GM04503 (cell line): ENCODE data around the gene ACVR1B.

Experiments
- DNase-seq: peaks from one replicate; pipeline ENCODE4 v3.0.0-alpha.2; 2012; ENCODE audit warnings: low read depth

Gene ACVR1B

DNA sequence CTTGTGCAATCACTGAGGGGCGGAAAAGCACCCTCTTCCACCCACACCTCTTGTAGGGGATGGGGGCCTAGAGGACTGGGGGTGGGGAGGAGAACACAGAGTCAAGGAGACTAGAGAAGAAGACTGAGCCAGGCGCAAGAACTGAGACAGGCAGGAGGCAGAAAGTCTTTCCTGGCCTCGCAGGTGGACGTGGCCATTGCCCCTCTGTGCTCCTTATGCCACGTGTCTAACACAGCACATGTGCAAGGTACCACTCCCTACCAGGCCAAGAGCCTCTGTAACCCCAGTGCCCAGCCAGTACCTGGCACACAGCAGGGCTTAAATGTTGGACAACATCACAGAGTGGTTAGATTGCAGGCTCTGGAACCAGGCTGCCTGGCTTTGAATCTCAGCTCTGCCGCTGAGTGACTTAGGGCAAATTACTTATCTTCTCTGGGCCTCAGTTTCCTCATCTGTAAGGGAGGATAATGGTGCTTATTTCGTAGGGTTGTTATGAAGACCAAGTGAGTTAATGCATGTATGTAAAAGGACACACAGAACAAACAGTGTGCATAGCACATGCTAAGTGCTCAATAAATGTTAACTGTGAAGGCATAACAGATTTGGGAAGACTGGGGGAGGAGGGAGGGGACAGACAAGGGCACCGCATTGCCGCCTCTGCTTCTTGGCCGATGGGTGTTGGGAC, 53.9 kb downstream of the ACVR1B start:
- DNase-seq: no peak

DNA sequence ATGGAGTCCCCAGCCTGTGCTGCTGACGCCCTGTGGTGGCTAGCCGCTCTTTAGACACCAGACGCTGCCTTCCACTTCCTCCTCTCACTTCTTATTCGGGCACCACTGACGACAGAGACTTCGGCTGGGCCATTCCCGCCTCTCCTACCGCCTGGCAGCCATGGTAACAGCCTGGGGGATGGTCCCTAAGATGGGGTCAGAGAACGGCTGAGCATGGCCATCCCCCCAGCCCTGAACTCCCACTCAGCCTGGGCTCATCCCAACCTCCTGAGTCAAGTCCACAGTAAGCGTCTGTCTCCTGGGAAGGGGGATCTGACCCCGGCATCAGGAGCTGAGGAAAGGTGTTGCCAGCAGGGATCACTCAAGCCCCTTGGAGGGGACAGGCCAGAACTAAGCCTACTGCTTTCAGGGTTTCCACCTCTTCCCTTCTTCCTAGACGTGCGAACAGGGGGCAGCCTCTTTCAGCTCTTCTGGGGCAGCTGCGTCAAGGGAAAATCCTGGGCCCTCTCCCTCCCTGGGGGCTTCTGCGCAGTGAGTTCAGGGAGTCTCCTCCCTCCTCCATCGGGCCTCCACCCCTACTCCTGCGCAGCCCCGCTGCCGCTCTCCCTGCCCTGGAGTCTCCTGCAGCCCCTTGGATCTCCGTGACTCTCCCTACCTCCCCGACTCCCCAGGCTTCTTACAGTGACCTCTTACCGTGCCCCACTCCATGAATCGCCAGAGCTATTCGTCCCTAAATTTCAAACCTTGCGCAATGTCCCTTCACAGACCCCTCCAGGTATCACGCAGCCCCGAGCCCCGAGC, 54.6 kb downstream of the ACVR1B start:
- no peak for DNase-seq

DNA sequence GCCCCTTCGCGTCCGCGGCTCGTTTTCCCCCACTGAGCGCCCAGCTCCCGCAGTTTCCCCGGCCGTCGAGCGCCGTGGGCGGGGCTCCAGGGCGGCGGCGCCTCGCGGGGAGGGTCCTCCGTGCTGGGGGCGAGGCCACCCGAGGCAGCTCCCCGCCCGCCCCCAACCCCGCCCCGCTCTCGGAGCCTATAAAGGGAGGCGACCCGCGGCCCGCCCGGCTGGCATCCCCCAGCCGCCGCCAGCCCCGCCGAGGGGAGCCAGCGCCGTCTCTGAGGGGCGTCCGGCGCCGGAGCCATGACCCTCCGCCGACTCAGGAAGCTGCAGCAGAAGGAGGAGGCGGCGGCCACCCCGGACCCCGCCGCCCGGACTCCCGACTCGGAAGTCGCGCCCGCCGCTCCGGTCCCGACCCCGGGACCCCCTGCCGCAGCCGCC, 55.2 kb downstream of the ACVR1B start, which contains the start of gene TAMALIN:
TAMALIN (plus strand) TSS at position 221 of the 432 bp plus-strand sequence; CDS start at position 295, 74 bp downstream.
- DNase-seq: no peak

DNA sequence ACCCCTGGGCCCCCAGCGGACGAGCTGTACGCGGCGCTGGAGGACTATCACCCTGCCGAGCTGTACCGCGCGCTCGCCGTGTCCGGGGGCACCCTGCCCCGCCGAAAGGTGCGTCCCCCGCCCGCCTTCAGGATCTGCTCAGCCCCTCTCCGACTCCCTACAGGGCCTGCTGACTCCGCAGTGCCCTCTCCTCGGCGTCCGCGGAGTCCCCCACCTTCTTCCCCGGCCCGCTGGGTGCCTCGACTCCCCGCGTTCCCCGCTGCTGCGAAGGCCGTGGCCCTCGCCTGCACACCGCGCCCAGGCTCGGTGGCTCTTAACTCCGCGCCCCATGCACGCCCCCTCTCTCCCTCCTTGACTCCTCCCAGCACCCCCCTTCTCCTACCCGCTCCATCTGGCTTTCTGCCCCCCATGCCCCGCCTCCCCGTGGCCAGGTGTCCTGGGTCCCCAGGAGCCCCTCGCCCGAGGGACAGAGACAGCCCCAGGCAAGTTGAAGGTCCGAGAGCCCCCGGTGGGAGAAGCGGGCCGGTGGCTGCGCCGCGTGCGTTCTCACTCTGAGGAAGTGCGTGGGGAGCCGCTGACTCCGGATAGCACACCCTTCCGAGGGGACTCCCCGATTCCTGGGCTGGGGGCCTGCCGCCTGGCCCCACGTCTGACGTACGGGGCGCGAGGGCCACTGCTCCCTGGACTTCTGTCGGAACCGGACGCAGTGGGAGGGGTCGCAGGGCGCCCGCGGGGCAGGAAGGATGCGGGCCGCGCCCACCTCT, 55.8 kb downstream of the ACVR1B start:
- no peak for DNase-seq

DNA sequence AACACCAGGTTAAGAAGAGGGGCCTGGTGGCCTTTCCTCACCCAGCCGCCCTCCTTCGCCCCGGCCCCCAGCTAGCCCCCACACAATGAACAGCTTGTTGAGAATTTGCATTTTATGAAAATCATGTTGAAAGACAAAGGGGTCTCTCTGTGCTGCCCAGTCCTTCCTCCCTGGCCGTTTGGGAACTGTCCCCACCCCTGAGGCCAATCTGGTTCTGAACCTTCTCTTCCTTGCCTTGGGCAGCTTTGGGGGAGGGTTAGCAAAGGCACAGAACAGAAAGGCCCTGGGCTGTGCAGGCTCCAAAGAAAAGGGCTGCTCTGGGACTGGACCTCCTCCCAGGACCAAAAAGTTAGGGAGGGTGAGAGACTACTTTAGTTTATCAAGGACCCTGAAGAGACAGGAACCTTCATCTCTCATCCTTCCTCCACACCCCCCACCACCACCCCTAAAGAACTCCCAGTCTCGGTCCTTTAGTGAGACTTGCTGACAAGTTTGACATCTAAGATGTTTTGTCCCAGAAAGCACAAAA, 56.5 kb downstream of the ACVR1B start:
- DNase-seq: no peak

DNA sequence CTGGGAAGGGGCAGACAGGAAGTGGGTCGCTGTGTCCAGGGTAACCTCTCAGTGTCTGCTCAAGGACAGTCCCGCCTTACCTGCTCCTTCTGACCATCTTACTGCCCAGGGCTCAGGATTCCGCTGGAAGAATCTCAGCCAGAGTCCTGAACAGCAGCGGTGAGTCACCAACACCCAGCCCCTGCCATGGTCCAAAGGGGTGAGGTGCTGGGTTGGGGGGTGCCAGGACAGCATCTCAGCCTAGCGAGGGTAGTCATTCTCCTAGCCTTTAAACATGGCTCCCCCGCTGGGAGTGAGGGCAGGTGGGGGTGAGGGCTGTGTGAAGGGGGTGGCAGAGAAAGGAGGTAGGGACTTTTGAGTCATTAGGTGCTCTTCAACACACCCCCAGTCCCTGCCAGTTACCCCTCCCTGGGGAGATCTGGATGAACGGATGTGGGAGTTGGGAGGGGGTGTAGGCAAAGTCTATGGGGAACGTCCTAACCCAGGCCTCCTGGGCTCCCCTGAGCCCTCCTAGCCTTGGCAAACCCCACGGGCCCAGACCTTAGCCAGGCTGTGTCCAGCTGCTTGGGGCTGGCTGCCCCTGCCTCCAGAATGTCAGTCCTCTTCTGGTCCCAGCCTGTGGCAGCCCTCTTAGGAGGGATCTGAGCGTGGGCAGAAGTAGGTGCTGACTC, 57.7 kb downstream of the ACVR1B start:
- no peak for DNase-seq

DNA sequence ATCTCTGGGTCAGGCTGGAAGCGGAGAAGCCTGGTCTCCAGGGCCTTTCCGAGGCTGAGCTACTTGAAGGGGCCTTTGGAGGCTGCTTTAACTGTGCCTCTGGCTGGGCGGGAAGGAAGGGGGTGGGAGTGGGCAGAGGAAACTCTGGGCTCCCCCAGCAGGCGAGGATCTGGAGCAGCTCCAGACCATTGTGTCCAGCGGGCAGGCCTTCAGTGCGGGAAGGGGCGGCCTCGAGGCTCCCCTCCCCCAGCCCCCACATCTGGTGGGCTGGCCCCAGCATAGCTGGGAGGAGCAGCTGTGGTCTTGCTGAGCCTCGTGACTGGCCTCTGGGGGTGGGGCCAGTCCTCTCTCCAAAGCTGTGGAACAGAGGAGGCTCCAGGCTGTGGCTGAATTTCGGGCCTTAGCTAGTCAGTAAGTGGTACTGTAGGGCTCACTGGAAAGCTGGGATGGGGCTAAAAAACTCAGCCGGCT, 58.7 kb downstream of the ACVR1B start:
- no peak for DNase-seq

DNA sequence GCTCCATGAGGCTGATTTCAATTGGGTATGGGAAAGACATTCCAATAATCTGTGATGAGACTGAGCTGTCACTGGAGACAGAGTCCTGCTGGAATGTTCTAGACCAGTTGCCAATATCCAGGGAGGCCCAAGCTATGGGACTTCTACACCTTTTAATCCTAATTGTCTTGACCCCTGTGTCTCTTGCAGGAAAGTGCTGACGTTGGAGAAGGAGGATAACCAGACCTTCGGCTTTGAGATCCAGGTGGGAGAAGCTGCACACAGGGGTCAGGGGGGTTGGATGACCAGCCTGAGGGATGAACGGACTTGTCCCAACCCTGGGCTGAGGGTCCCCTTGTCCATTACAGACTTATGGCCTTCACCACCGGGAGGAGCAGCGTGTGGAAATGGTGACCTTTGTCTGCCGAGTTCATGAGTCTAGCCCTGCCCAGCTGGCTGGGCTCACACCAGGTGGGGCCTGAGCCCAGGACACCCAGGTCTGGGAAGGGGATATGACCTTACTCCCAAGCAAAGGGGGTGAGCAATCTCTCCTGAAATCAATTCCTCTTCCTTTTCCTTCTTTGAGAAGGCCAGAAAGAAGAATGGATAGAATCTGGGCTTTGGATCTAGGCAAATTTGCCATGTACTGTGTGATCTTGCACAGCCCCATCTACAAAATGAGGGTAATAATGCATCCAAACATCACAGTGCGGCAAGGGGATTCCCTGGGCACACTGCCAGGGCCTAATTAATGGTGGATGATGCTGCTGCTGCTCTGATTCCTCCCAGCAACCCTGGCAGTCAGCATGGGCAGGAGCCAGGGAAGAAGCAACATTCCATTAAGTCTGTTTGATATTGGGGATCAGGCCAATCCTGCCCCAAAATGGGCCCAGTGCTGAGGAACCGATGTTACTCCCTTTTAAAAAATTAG, 59.4 kb downstream of the ACVR1B start:
- DNase-seq: no peak

DNA sequence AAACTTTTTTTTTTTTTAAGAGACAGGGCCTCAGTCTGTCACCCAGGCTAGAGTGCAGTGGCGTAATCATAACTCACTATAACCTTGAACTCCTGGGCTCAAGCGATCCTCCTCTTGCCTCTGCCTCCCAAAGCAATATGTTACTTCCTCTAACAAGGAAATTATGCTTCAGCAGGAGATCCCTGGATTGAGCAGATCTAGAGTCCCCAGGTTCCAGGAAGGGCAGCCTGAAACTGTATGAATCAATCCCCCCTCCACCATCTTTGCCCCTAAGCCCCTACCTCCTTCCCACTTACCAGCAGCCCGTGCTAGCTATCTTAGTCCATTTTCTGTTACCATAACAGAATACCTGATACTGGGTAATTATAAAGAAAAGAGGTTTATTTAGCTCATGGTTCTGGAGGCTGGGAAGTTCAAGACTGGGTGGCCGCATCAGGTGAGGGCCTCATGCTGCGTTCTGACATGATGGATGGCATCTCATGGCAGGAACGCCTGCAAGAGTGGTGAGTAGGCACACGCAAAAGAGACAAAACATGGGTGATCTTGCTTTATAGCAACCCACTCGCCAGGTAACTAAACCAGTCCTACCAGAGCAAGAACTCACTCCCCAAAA, 60.2 kb downstream of the ACVR1B start:
- DNase-seq: no peak

DNA sequence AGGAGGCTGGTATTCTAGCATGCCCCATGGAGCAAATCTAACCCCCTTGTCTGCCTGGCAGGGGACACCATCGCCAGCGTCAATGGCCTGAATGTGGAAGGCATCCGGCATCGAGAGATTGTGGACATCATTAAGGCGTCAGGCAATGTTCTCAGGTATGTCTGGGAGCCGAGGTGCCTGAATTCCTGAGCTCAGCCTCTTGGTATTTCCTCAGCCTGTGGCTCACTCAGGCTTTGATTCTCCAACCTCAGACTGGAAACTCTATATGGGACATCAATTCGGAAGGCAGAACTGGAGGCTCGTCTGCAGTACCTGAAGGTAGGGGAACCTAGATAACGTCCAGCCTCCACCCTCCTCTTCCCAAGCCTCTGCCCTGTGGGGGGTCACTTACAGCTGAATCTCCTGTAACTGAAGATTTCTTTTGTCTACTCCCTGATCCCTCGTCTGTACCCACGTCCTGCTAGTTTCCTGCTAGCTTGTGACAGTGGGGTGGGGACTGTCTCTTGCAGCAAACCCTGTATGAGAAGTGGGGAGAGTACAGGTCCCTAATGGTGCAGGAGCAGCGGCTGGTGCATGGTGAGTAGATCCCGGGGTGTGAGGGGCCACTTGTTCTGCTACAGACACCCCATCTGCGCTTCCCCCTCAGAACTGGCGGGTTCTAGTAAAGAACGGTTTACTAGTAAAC, 62.3 kb downstream of the ACVR1B start:
- DNase-seq: no peak

DNA sequence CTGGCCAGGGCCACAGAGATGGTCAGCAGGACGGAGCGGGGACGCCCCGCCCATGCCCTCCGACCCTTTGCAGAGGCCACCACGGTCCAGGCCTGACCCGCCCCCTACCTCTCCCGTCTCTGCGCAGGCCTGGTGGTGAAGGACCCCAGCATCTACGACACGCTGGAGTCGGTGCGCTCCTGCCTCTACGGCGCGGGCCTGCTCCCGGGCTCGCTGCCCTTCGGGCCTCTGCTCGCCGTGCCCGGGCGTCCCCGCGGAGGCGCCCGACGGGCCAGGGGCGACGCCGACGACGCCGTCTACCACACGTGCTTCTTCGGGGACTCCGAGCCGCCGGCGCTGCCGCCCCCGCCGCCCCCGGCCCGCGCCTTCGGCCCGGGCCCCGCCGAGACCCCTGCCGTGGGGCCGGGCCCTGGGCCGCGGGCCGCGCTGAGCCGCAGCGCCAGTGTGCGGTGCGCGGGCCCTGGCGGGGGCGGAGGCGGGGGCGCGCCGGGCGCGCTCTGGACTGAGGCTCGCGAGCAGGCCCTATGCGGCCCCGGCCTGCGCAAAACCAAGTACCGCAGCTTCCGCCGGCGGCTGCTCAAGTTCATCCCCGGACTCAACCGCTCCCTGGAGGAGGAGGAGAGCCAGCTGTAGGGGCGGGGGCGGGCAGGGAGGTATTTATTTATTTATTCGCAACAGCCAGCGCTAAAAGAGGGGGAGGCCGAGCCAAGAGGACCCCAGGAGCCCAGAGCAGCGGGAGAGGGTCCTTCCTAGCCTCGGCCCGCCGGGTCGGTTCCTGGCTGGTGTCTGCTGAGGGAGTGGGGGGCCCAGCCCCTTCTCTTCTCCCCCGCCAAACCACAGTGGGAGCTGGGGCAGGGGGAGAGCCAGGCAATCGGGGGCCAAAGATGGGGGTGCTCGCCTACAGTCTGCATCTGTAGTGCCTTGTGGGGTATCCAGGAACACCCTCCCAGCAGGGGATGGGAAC, 63.4 kb downstream of the ACVR1B start:
- DNase-seq: no peak

DNA sequence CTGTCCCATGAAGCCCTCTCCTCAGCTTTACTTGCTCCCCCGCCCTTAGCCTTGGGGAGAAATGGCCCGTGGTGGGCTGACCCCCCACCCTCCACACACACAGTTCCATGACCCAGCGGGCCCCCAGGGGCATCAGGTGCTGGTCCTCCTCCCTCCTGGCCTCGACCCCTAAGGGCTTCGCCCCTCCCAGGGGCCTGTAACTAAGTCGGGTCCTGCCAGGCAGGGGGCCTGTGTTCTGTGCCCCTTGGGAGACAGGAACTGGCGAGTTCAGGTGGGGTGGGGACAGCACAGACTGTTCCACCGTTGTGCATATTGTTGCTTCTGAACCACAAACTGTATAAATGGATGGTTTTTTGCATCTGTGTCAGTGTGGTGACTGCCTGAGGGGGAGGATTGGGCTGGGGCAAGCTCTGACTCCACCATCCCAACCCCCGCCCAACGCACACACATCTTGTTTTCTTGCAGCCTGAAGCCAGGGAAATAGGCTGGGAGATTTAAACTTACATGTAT, 64.1 kb downstream of the ACVR1B start:
- no peak for DNase-seq

DNA sequence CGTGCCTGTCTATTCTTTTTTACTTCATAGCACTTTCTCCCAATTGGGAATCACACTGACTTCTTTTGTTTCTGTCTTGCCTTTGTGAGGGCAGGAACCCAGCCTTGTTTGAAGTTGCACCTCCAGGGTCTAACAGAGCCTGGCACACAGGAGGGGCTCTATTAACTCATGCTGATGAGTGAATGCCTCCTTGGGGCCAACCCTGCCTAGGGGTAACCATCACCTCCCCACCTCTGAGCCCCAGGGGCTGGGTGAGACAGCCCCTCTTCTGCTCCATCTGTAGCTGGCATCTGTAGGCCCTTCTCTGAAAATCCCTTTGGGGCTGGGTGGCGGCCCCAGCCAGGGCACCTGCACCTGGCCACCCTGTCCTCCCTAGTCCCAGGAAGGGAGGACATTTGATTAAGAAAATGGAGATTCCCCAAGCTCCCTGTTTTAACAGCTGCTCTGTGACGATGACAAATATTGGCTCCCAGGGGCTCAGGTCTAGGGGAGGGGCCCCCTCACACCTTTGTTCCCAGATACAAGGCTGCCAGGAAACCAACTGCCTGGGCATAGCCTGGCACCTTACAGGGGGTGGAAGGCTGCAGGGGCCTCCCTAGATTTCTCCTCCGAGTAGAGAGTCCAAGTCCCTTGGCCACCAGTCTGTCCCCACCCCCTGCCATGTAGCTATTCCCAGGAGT, 67.1 kb downstream of the ACVR1B start:
- no peak for DNase-seq

DNA sequence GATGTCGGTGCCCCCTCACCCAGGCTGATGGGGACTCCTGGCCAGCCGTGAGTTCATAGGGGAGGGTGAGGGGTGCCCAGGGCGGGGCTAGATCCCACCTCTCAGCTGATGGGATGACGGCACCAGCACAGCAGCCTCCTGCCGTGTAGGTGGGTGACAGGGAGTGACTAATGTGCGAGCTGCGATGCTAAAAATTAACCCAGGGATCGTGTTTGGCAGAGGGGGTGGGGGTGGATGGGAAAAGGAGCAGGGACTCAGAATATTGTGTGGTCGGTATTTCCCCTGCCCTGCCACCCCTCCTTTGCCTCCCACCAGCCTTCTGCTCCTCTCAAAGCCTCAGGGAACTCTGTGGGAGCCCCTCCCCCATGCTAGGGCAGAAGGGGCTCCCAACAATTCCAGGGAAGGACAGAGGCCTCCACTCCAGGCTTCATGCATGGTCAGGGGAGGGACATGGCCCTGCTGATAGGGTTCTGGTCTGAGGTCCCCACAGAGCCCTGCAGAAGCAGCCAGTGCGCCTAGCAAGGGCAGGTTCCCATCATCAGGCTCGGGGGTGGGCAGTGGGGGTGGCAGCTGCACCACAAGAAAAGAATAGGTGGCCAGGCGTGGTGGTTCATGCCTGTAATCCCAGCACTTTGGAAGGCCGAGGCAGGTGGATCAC, 67.7 kb downstream of the ACVR1B start:
- no peak for DNase-seq

DNA sequence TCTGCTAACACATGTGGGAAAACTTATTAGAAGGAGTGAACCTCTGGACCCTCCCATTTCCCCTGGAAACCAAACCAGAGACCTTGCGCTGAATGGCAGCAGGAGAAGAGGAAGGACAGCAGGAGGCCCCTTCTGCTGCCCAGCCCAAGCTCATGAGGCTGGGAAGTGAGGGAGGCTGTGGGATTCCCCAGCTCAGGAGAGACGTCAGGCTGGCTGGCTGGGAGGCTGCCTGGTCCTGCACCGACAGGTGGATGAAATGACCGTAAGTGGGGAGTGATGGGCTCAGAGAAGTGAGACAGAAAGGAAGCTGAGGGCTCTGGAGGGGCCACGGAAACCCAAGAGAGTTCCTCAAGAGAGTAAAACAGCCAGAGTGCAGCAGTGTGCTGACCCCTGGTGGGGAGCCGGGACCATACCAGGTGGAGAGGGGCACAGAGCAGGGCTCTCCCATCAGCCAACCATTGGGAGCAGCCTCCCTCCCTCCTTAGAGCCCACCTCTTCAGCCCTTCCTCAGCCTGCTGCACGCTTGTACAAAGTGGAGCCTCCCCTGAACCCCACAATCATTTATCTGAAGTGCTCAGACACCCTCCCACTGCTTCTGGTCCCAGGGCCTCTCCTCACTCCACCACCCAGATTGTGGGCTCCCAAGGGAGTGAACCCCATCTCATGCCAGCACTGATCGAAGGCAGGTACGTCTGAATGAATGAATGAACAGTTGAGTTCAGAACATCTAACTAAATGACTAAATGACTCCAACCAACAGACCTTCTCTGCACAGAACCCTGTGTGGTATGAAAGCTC, 69.2 kb downstream of the ACVR1B start:
- DNase-seq: no peak

DNA sequence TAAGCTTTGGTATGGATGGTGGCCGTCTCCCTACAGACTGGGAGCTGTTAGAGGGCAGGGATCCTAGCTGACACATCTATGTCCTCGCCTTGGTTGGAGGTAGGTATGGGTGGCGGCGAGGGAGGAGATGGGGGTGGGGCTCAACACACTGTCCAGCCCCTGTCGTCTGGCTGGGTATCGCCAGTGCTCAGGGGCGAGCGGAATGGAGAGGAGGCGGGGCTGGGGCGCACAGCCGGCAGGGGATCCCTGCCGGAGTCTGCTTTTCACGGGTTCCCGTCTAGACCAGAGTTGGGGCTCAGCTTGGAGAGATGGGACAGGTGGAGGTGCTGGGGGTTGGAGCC, 71.3 kb downstream of the ACVR1B start:
- DNase-seq: no peak
